GM12878 (cell line): Measurements from ENCODE around the gene MYO15A. TPM values are rescaled to one million over a fixed set of nuclear protein-coding genes. Genes with fewer than 3 reads are reported as not detected.
A peak's percentile ranks its signal among the peaks of the same experiment; 100 is the strongest.

ENCODE experiments used
- ATF3 ChIP-seq: IDR thresholded peaks from 2 replicates; pipeline ENCODE4 v1.6.1; 2011; ENCODE audit warnings: low read depth, mild to moderate bottlenecking, low read length, moderate library complexity, borderline replicate concordance; ENCODE audit errors: extremely low read depth
- CEBPB ChIP-seq, 2 experiments: fragments of 150-350 bp in 1 of 2; IDR thresholded peaks; 2 replicates each; pipeline ENCODE4 v1.6.1; 2012 to 2014; ENCODE audit warnings: low read depth in 2 of 2, low read length in 2 of 2, borderline replicate concordance in 1 of 2, inconsistent platforms in 1 of 2
- CTCF ChIP-seq, 3 experiments: IDR thresholded peaks in 2 of 3; conservative IDR thresholded peaks in 1 of 3; 2 replicates each; pipeline ENCODE4 v1.5.1; 2011; ENCODE audit warnings: low read depth in 3 of 3, low read length in 3 of 3, mild to moderate bottlenecking in 3 of 3, control low read depth in 2 of 3, moderate library complexity in 2 of 3, inconsistent platforms in 1 of 3, mixed read lengths in 1 of 3; ENCODE audit not compliant: control insufficient read depth in 2 of 3, insufficient read depth in 1 of 3; ENCODE audit errors: extremely low read depth in 1 of 3
- EED ChIP-seq: sonication (generic); IDR thresholded peaks from 2 replicates; pipeline ENCODE4 v1.6.1; 2016; ENCODE audit warnings: antibody characterized with exemption, low read depth
- ELK1 ChIP-seq: IDR thresholded peaks from 2 replicates; pipeline ENCODE4 v1.6.1; 2012; ENCODE audit warnings: low read depth, low read length, improper control_type of control experiment
- FOXM1 ChIP-seq: IDR thresholded peaks from 2 replicates; pipeline ENCODE4 v1.6.1; 2012; ENCODE audit warnings: low read depth, mild to moderate bottlenecking, inconsistent platforms, low read length, moderate library complexity
- IKZF2 ChIP-seq, 2 experiments: fragments of 450-650 bp; IDR thresholded peaks; 2 replicates each; pipeline ENCODE4 v1.6.1; 2017; ENCODE audit warnings: mild to moderate bottlenecking in 2 of 2, moderate library complexity in 2 of 2
- MYC ChIP-seq: IDR thresholded peaks from 2 replicates; pipeline ENCODE4 v1.6.1; 2011; ENCODE audit warnings: mild to moderate bottlenecking, low read length, moderate library complexity, inconsistent platforms; ENCODE audit not compliant: insufficient read depth, insufficient replicate concordance, insufficient read length, severe bottlenecking
- NBN ChIP-seq: fragments of 450-650 bp; IDR thresholded peaks from 2 replicates; pipeline ENCODE4 v1.6.1; 2016
- POLR2AphosphoS2 ChIP-seq: IDR thresholded peaks from 2 replicates; pipeline ENCODE4 v1.6.1; 2011; ENCODE audit warnings: low read depth, mild to moderate bottlenecking, low read length, improper control_type of control experiment, moderate library complexity
- RUNX3 ChIP-seq: IDR thresholded peaks from 2 replicates; pipeline ENCODE4 v1.6.1; 2012; ENCODE audit warnings: low read length, inconsistent platforms
- SKIL ChIP-seq: fragments of 450-650 bp; IDR thresholded peaks from 2 replicates; pipeline ENCODE4 v1.6.1; 2017; ENCODE audit warnings: mild to moderate bottlenecking, low read depth, inconsistent platforms; ENCODE audit not compliant: poor library complexity, severe bottlenecking
- SREBF2 ChIP-seq: IDR thresholded peaks from 2 replicates; pipeline ENCODE4 v1.6.1; 2012; ENCODE audit warnings: mild to moderate bottlenecking, low read length
- SUZ12 ChIP-seq: fragments of 200-600 bp; sonication (generic); IDR thresholded peaks from one replicate; pipeline ENCODE4 v1.6.1; 2018; ENCODE audit warnings: antibody characterized with exemption, mild to moderate bottlenecking; ENCODE audit not compliant: unreplicated experiment
- TAF1 ChIP-seq: IDR thresholded peaks from 2 replicates; pipeline ENCODE4 v1.6.1; 2011; ENCODE audit warnings: mild to moderate bottlenecking, low read depth, low read length, borderline replicate concordance
- TCF12 ChIP-seq: IDR thresholded peaks from 2 replicates; pipeline ENCODE4 v1.6.1; 2011; ENCODE audit warnings: low read depth, mild to moderate bottlenecking, low read length
- YBX1 ChIP-seq: fragments of 450-650 bp; IDR thresholded peaks from 2 replicates; pipeline ENCODE4 v1.6.1; 2016; ENCODE audit warnings: antibody characterized with exemption
- ZNF24 ChIP-seq: fragments of 450-650 bp; IDR thresholded peaks from 2 replicates; pipeline ENCODE4 v1.6.1; 2017; ENCODE audit warnings: antibody characterized with exemption, mild to moderate bottlenecking
- ZNF384 ChIP-seq: IDR thresholded peaks from 2 replicates; pipeline ENCODE4 v1.6.1; 2012; ENCODE audit warnings: low read depth, mild to moderate bottlenecking, low read length, improper control_type of control experiment, borderline replicate concordance
- polyA plus RNA-seq, 11 experiments: library from polyadenylated mRNA; depleted of rRNA in 4 of 11; unstranded in 6 of 11; stranded (reverse) in 5 of 11; fragments of >200 nt; fragmentation: Nextera tagmentation in 4 of 11; fragmentation: Illumina TruSeq in 1 of 11; extraction: Ambion mirVana in 4 of 11; extraction: Trizol in 1 of 11; gene quantifications; 1 replicate in 1 of 11; 2 replicates in 10 of 11; pipeline versions ENCODE4 v1.2.1 to v1.2.3, GENCODE V29; 2011 to 2016; ENCODE audit warnings: inconsistent platforms in 2 of 11, missing spikeins in 2 of 11, low read depth in 1 of 11
- total RNA-seq, 4 experiments: library from RNA; depleted of rRNA in 3 of 4; stranded (reverse); fragments of >200 nt in 3 of 4; fragmentation: Illumina TruSeq in 1 of 4; extraction: Trizol in 1 of 4; gene quantifications; 2 replicates each; pipeline versions ENCODE4 v1.2.1 to v1.2.3, GENCODE V29; 2013 to 2021
- TF ChIP-seq, protein P1 (sequence below): IDR thresholded peaks from 2 replicates; pipeline ENCODE4 v1.6.1; 2011; ENCODE audit warnings: low read depth, low read length, improper control_type of control experiment, borderline replicate concordance
- TF ChIP-seq, protein P2 (sequence below): IDR thresholded peaks from 2 replicates; pipeline ENCODE4 v1.6.1; 2012; ENCODE audit warnings: low read depth, low read length, improper control_type of control experiment
- TF ChIP-seq, protein P3 (sequence below): fragments of 450-650 bp; conservative IDR thresholded peaks from 2 replicates; pipeline ENCODE4 v1.6.1; 2017; ENCODE audit warnings: mild to moderate bottlenecking, moderate library complexity

MYO15A gene
- total and polyA plus RNA-seq, 10 of the 15 experiments (the other 5 are each of a cell fraction or from before 2014, with no cell fraction given) = 0.03 to 0.77 (median 0.21) TPM; not detected in 4

- TF ChIP-seq ATF3 (no peak), CEBPB (IDR thresholded peaks at IDR 0.05; ENCODE audit: borderline replicate concordance in 1 of 2, low read depth in 2 of 2, low read length in 2 of 2) (no peak), SUZ12 (no peak), NBN (peak; percentile 55), SKIL (no peak), MYC (peak; percentile 28), TCF12 (0 out of 2 replicates have a peak, but pooled peaks have one; percentile 3), RUNX3 (no peak), ELK1 (no peak), POLR2AphosphoS2 (peak; percentile 23; the same call in 1 of the 2 replicates), TAF1 (peak; percentile 61; the same call in 1 of the 2 replicates), ZNF384 (no peak), IKZF2 (IDR thresholded peaks at IDR 0.05) (peak in 1 of 2 experiments; percentile 54; a peak in 2 of 4 replicates), CTCF (IDR thresholded peaks at IDR 0.05 in 2 of 3, conservative IDR thresholded peaks at IDR 0.05 in 1 of 3; ENCODE audit: control insufficient read depth in 2 of 3, extremely low read depth in 1 of 3, insufficient read depth in 1 of 3, low read depth in 3 of 3, low read length in 3 of 3) (no peak), ZNF24 (no peak), EED (no peak), FOXM1 (no peak), SREBF2 (no peak), YBX1 (no peak)
- TF ChIP-seq, protein P1, sequence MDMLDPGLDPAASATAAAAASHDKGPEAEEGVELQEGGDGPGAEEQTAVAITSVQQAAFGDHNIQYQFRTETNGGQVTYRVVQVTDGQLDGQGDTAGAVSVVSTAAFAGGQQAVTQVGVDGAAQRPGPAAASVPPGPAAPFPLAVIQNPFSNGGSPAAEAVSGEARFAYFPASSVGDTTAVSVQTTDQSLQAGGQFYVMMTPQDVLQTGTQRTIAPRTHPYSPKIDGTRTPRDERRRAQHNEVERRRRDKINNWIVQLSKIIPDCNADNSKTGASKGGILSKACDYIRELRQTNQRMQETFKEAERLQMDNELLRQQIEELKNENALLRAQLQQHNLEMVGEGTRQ = no peak
- TF ChIP-seq, protein P2, sequence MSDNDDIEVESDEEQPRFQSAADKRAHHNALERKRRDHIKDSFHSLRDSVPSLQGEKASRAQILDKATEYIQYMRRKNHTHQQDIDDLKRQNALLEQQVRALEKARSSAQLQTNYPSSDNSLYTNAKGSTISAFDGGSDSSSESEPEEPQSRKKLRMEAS = peak; percentile 13; the same call in 1 of the 2 replicates
- TF ChIP-seq, protein P3, sequence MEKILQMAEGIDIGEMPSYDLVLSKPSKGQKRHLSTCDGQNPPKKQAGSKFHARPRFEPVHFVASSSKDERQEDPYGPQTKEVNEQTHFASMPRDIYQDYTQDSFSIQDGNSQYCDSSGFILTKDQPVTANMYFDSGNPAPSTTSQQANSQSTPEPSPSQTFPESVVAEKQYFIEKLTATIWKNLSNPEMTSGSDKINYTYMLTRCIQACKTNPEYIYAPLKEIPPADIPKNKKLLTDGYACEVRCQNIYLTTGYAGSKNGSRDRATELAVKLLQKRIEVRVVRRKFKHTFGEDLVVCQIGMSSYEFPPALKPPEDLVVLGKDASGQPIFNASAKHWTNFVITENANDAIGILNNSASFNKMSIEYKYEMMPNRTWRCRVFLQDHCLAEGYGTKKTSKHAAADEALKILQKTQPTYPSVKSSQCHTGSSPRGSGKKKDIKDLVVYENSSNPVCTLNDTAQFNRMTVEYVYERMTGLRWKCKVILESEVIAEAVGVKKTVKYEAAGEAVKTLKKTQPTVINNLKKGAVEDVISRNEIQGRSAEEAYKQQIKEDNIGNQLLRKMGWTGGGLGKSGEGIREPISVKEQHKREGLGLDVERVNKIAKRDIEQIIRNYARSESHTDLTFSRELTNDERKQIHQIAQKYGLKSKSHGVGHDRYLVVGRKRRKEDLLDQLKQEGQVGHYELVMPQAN = peak; percentile 54
These were observed 74.4 kb downstream of the MYO15A start (continued) for GRCh38 chr17:18182978-18183333.
